ENCODE measurements around the gene PIGV.

DNA sequence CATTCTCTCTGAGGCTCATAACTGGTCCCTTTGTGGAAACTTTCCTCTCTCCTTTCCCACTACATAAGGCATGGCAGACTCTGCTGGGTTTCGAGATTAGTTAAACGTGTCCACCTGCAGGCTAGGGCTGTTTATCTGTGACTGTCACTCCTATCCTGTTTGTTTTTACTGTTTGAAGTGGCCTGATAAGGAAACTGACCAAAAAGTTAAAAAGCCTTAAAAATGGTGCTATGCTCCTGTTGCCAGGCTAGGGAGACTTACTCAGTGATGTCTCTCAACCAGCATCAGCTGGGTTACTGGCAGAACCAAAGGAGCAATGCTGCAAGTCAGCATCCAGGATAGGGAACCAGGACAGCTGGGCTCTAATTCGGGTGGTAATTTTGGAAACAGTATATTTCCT is 3.9 kb downstream of the PIGV start:
- TF ChIP-seq, protein P1, sequence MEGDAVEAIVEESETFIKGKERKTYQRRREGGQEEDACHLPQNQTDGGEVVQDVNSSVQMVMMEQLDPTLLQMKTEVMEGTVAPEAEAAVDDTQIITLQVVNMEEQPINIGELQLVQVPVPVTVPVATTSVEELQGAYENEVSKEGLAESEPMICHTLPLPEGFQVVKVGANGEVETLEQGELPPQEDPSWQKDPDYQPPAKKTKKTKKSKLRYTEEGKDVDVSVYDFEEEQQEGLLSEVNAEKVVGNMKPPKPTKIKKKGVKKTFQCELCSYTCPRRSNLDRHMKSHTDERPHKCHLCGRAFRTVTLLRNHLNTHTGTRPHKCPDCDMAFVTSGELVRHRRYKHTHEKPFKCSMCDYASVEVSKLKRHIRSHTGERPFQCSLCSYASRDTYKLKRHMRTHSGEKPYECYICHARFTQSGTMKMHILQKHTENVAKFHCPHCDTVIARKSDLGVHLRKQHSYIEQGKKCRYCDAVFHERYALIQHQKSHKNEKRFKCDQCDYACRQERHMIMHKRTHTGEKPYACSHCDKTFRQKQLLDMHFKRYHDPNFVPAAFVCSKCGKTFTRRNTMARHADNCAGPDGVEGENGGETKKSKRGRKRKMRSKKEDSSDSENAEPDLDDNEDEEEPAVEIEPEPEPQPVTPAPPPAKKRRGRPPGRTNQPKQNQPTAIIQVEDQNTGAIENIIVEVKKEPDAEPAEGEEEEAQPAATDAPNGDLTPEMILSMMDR (IDR thresholded peaks at IDR 0.05), result no peak
- no peak for TF ChIP-seq ZFX (IDR thresholded peaks at IDR 0.05; ENCODE audit: borderline replicate concordance)
